ENCODE data around the gene ZNF185. TPM values are rescaled to one million over a fixed set of nuclear protein-coding genes. Genes with fewer than 3 reads are reported as not detected.

The ZNF185 gene
- polyA plus RNA-seq, 3 donors: 39.1 to 82.9 (median 40.5) TPM

- intact Hi-C loops (cut with micrococcal nuclease): no loop called here
- Histone ChIP-seq H3K27me3 (ENCODE audit: control insufficient read depth in 2 of 2, insufficient read depth in 2 of 2, low read length in 2 of 2) (peaks cover 0 to 18% of the 10 kb centered on the region in 2 donors), H3K4me1 (ENCODE audit: control insufficient read depth in 1 of 2, insufficient read depth in 2 of 2, low read length in 2 of 2) (no peaks in the 10 kb centered on the region), H3K36me3 (replicated peaks in 1 of 2; ENCODE audit: control insufficient read depth in 1 of 2, insufficient read depth in 2 of 2, low read length in 2 of 2) (no peaks in the 10 kb centered on the region), H3K9ac (ENCODE audit: insufficient read depth, low read length, poor library complexity, severe bottlenecking) (no peak overlapping the region), H3K4me2 (replicated peaks; ENCODE audit: extremely low read depth, low read length, poor library complexity, severe bottlenecking) (no peak overlapping the region), H4K20me1 (ENCODE audit: insufficient read depth, low read length) (no peaks in the 10 kb centered on the region), H3K79me2 (ENCODE audit: insufficient read depth, low read length) (no peaks in the 10 kb centered on the region), H3K4me3 (replicated peaks in 1 of 3; ENCODE audit: low read depth in 2 of 3, low read length in 3 of 3) (no peak overlapping the region), H2AFZ (ENCODE audit: insufficient read depth, low read depth, low read length, poor library complexity, severe bottlenecking) (no peak overlapping the region), H3K9me3 (replicated peaks in 1 of 2; ENCODE audit: control insufficient read depth in 1 of 2, insufficient read depth in 1 of 2, low read length in 2 of 2) (no peaks in the 10 kb centered on the region), H3K27ac (ENCODE audit: low read depth in 1 of 2, low read length in 2 of 2) (no peak overlapping the region)
- H3K9me3 Mint-ChIP-seq: peaks cover 0 to 5% (median 0%) of the 10 kb centered on the region in 7 donors
- DNase-seq: no peak
- 67% methylated on average over 1 of the region's 4 CpGs for WGBS (ENCODE audit: insufficient coverage)
- H3K27me3 Mint-ChIP-seq (ENCODE audit: low read depth in 3 of 3): peaks cover 7 to 35% (median 34%) of the 10 kb centered on the region in 3 donors
- H3K27ac Mint-ChIP-seq: no peak overlapping the region
- H3K4me1 Mint-ChIP-seq: peaks cover 3% of the 10 kb centered on the region
- H3K36me3 Mint-ChIP-seq: no peaks in the 10 kb centered on the region
- H3K4me3 Mint-ChIP-seq: no peak overlapping the region
- TF ChIP-seq, protein P1, sequence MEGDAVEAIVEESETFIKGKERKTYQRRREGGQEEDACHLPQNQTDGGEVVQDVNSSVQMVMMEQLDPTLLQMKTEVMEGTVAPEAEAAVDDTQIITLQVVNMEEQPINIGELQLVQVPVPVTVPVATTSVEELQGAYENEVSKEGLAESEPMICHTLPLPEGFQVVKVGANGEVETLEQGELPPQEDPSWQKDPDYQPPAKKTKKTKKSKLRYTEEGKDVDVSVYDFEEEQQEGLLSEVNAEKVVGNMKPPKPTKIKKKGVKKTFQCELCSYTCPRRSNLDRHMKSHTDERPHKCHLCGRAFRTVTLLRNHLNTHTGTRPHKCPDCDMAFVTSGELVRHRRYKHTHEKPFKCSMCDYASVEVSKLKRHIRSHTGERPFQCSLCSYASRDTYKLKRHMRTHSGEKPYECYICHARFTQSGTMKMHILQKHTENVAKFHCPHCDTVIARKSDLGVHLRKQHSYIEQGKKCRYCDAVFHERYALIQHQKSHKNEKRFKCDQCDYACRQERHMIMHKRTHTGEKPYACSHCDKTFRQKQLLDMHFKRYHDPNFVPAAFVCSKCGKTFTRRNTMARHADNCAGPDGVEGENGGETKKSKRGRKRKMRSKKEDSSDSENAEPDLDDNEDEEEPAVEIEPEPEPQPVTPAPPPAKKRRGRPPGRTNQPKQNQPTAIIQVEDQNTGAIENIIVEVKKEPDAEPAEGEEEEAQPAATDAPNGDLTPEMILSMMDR (IDR thresholded peaks at IDR 0.05): no peak
Measured at GRCh38 chrX:152902502-152902820, 4.6 kb downstream of the ZNF185 start.

GRCh38 chrX:152903589-152903988 is 5.7 kb downstream of the ZNF185 start:
- no CpG with 5 or more reads among the region's 9 CpGs for WGBS (ENCODE audit: insufficient coverage)
- intact Hi-C loops (cut with micrococcal nuclease): no loop called here
- H3K9ac ChIP-seq (ENCODE audit: insufficient read depth, low read length, poor library complexity, severe bottlenecking): no peak overlapping the region
- H3K79me2 ChIP-seq (ENCODE audit: insufficient read depth, low read length): no peaks in the 10 kb centered on the region
- no peaks in the 10 kb centered on the region for H4K20me1 ChIP-seq (ENCODE audit: insufficient read depth, low read length)
- TF ChIP-seq, protein P1 (IDR thresholded peaks at IDR 0.05): no peak
- peaks cover 0 to 9% of the 10 kb centered on the region in 2 donors for H3K27me3 ChIP-seq (ENCODE audit: control insufficient read depth in 2 of 2, insufficient read depth in 2 of 2, low read length in 2 of 2)
- Mint-ChIP-seq H3K4me3 (no peak overlapping the region), H3K4me1 (peaks cover 3% of the 10 kb centered on the region), H3K27ac (no peak overlapping the region), H3K36me3 (no peaks in the 10 kb centered on the region), H3K27me3 (ENCODE audit: low read depth in 3 of 3) (peaks cover 3 to 28% (median 27%) of the 10 kb centered on the region in 3 donors), H3K9me3 (peaks cover 0 to 5% (median 0%) of the 10 kb centered on the region in 7 donors)
- no peak overlapping the region for H2AFZ ChIP-seq (ENCODE audit: insufficient read depth, low read depth, low read length, poor library complexity, severe bottlenecking)
- no peak overlapping the region for H3K4me2 ChIP-seq (replicated peaks; ENCODE audit: extremely low read depth, low read length, poor library complexity, severe bottlenecking)
- no peaks in the 10 kb centered on the region for H3K36me3 ChIP-seq (replicated peaks in 1 of 2; ENCODE audit: control insufficient read depth in 1 of 2, insufficient read depth in 2 of 2, low read length in 2 of 2)
- H3K27ac ChIP-seq (ENCODE audit: low read depth in 1 of 2, low read length in 2 of 2): no peak overlapping the region
- no peaks in the 10 kb centered on the region for H3K9me3 ChIP-seq (replicated peaks in 1 of 2; ENCODE audit: control insufficient read depth in 1 of 2, insufficient read depth in 1 of 2, low read length in 2 of 2)
- H3K4me1 ChIP-seq (ENCODE audit: control insufficient read depth in 1 of 2, insufficient read depth in 2 of 2, low read length in 2 of 2): no peaks in the 10 kb centered on the region
- H3K4me3 ChIP-seq (replicated peaks in 1 of 3; ENCODE audit: low read depth in 2 of 3, low read length in 3 of 3): no peak overlapping the region
- DNase-seq: no peak

Measured in CD14-positive monocyte (primary cell).